ENCODE measurements around the gene ZC3H12C. TPM values are rescaled to one million over a fixed set of nuclear protein-coding genes. Genes with fewer than 3 reads are reported as not detected.
A peak's percentile ranks its signal among the peaks of the same experiment; 100 is the strongest.

Gene ZC3H12C
- total and polyA plus RNA-seq, 3 experiments from 2014 or later = 1.5 to 1.9 TPM; not detected in 1

- Mint-ChIP-seq H3K27ac (no peak overlapping the region), H3K27me3 (peaks cover 2 to 8% of the 10 kb centered on the region in 2 donors), H3K36me3 (no peaks in the 10 kb centered on the region), H3K9me3 (no peaks in the 10 kb centered on the region), H3K4me1 (no peaks in the 10 kb centered on the region), H3K4me3 (no peak overlapping the region)
- H3K4me3 ChIP-seq (ENCODE audit: low read length) = no peak overlapping the region
- ChIA-PET CTCF (no interaction called here), POLR2A (no interaction called here)
- H3K27ac ChIP-seq (ENCODE audit: low read depth, low read length) = no peak overlapping the region
- H3K36me3 ChIP-seq (ENCODE audit: insufficient read depth, low read length) = no peaks in the 10 kb centered on the region
- no peak for DNase-seq
- H3K9me3 ChIP-seq (ENCODE audit: low read length) = no peaks in the 10 kb centered on the region
- no peaks in the 10 kb centered on the region for H3K27me3 ChIP-seq (ENCODE audit: insufficient read depth, low read length, poor library complexity, severe bottlenecking)
- H3K4me1 ChIP-seq (ENCODE audit: insufficient read depth, low read length) = no peaks in the 10 kb centered on the region
Measured at GRCh38 chr11:110119317-110119716, 26.1 kb downstream of the ZC3H12C start.

GRCh38 chr11:110121204-110121603 lies 28.0 kb downstream of the ZC3H12C start:
- H3K9me3 Mint-ChIP-seq = no peaks in the 10 kb centered on the region
- POLR2A ChIA-PET = no interaction called here

GRCh38 chr11:110123003-110123402 lies 29.8 kb downstream of the ZC3H12C start:
- POLR2A ChIA-PET = no interaction called here
- Histone ChIP-seq H3K36me3 (ENCODE audit: insufficient read depth, low read length) (no peaks in the 10 kb centered on the region), H3K9me3 (ENCODE audit: low read length) (no peaks in the 10 kb centered on the region), H3K4me1 (ENCODE audit: insufficient read depth, low read length) (no peaks in the 10 kb centered on the region), H3K27ac (ENCODE audit: low read depth, low read length) (no peak overlapping the region), H3K27me3 (ENCODE audit: insufficient read depth, low read length, poor library complexity, severe bottlenecking) (no peaks in the 10 kb centered on the region), H3K4me3 (ENCODE audit: low read length) (no peak overlapping the region)
- Mint-ChIP-seq H3K4me1 (no peaks in the 10 kb centered on the region), H3K27ac (no peak overlapping the region), H3K4me3 (no peak overlapping the region), H3K27me3 (peaks cover 4% of the 10 kb centered on the region in 2 donors), H3K9me3 (no peaks in the 10 kb centered on the region), H3K36me3 (no peaks in the 10 kb centered on the region)
- DNase-seq = no peak
- CTCF ChIA-PET = no interaction called here

More at GRCh38 chr11:110121204-110121603, 28.0 kb downstream of the ZC3H12C start:
- no peaks in the 10 kb centered on the region for H3K27me3 ChIP-seq (ENCODE audit: insufficient read depth, low read length, poor library complexity, severe bottlenecking)
- DNase-seq = no peak
- Mint-ChIP-seq H3K4me1 (no peaks in the 10 kb centered on the region), H3K4me3 (no peak overlapping the region), H3K36me3 (no peaks in the 10 kb centered on the region), H3K27me3 (peaks cover 2 to 4% of the 10 kb centered on the region in 2 donors), H3K27ac (no peak overlapping the region)
- CTCF ChIA-PET = no interaction called here
- no peaks in the 10 kb centered on the region for H3K36me3 ChIP-seq (ENCODE audit: insufficient read depth, low read length)
- no peaks in the 10 kb centered on the region for H3K4me1 ChIP-seq (ENCODE audit: insufficient read depth, low read length)
- no peak overlapping the region for H3K27ac ChIP-seq (ENCODE audit: low read depth, low read length)
- no peak overlapping the region for H3K4me3 ChIP-seq (ENCODE audit: low read length)
- H3K9me3 ChIP-seq (ENCODE audit: low read length) = no peaks in the 10 kb centered on the region

GRCh38 chr11:110124605-110125004 lies 31.4 kb downstream of the ZC3H12C start:
- no peak overlapping the region for H3K27ac ChIP-seq (ENCODE audit: low read depth, low read length)
- no peaks in the 10 kb centered on the region for H3K27me3 ChIP-seq (ENCODE audit: insufficient read depth, low read length, poor library complexity, severe bottlenecking)
- no peaks in the 10 kb centered on the region for H3K36me3 Mint-ChIP-seq
- no peaks in the 10 kb centered on the region for H3K9me3 Mint-ChIP-seq
- H3K9me3 ChIP-seq (ENCODE audit: low read length) = no peaks in the 10 kb centered on the region
- POLR2A ChIA-PET = no interaction called here
- no peak overlapping the region for H3K4me3 Mint-ChIP-seq
- H3K27me3 Mint-ChIP-seq = peaks cover 4 to 5% of the 10 kb centered on the region in 2 donors
- no peak overlapping the region for H3K4me3 ChIP-seq (ENCODE audit: low read length)
- DNase-seq = no peak
- H3K36me3 ChIP-seq (ENCODE audit: insufficient read depth, low read length) = no peaks in the 10 kb centered on the region
- no peaks in the 10 kb centered on the region for H3K4me1 Mint-ChIP-seq
- H3K27ac Mint-ChIP-seq = no peak overlapping the region
- H3K4me1 ChIP-seq (ENCODE audit: insufficient read depth, low read length) = no peaks in the 10 kb centered on the region
- CTCF ChIA-PET = interaction anchor here (1.0 kb wide), 1 partner anchor 19 kb away, joined by 3 read pairs; no protein-coding TSS in a partner anchor

GRCh38 chr11:110125632-110126031 lies 32.4 kb downstream of the ZC3H12C start:
- H3K27me3 Mint-ChIP-seq = peaks cover 3 to 6% of the 10 kb centered on the region in 2 donors
- H3K9me3 ChIP-seq (ENCODE audit: low read length) = no peaks in the 10 kb centered on the region
- H3K4me1 Mint-ChIP-seq = no peaks in the 10 kb centered on the region
- ChIA-PET POLR2A (no interaction called here), CTCF (no interaction called here)
- no peaks in the 10 kb centered on the region for H3K36me3 Mint-ChIP-seq
- no peaks in the 10 kb centered on the region for H3K36me3 ChIP-seq (ENCODE audit: insufficient read depth, low read length)
- no peaks in the 10 kb centered on the region for H3K27me3 ChIP-seq (ENCODE audit: insufficient read depth, low read length, poor library complexity, severe bottlenecking)
- H3K27ac Mint-ChIP-seq = peak overlapping the region in 1 of 8 donors; percentile 22
- DNase-seq = no peak
- no peak overlapping the region for H3K4me3 ChIP-seq (ENCODE audit: low read length)
- no peaks in the 10 kb centered on the region for H3K4me1 ChIP-seq (ENCODE audit: insufficient read depth, low read length)
- no peaks in the 10 kb centered on the region for H3K9me3 Mint-ChIP-seq
- no peak overlapping the region for H3K4me3 Mint-ChIP-seq
- no peak overlapping the region for H3K27ac ChIP-seq (ENCODE audit: low read depth, low read length)

GRCh38 chr11:110126936-110127335 lies 33.7 kb downstream of the ZC3H12C start:
- Mint-ChIP-seq H3K36me3 (no peaks in the 10 kb centered on the region), H3K27ac (no peak overlapping the region), H3K4me1 (no peaks in the 10 kb centered on the region), H3K4me3 (no peak overlapping the region), H3K9me3 (no peaks in the 10 kb centered on the region), H3K27me3 (peaks cover 3 to 10% of the 10 kb centered on the region in 2 donors)
- ChIA-PET CTCF (no interaction called here), POLR2A (no interaction called here)
- H3K9me3 ChIP-seq (ENCODE audit: low read length) = no peaks in the 10 kb centered on the region
- H3K27me3 ChIP-seq (ENCODE audit: insufficient read depth, low read length, poor library complexity, severe bottlenecking) = no peaks in the 10 kb centered on the region
- no peaks in the 10 kb centered on the region for H3K36me3 ChIP-seq (ENCODE audit: insufficient read depth, low read length)
- H3K4me1 ChIP-seq (ENCODE audit: insufficient read depth, low read length) = no peaks in the 10 kb centered on the region
- H3K27ac ChIP-seq (ENCODE audit: low read depth, low read length) = no peak overlapping the region
- DNase-seq = no peak
- no peak overlapping the region for H3K4me3 ChIP-seq (ENCODE audit: low read length)

- H3K36me3 Mint-ChIP-seq = no peaks in the 10 kb centered on the region
- H3K27me3 Mint-ChIP-seq = peaks cover 6 to 10% of the 10 kb centered on the region in 2 donors
- H3K9me3 Mint-ChIP-seq = no peaks in the 10 kb centered on the region
- H3K27me3 ChIP-seq (ENCODE audit: insufficient read depth, low read length, poor library complexity, severe bottlenecking) = no peaks in the 10 kb centered on the region
- no peaks in the 10 kb centered on the region for H3K4me1 Mint-ChIP-seq
- ChIA-PET POLR2A (no interaction called here), CTCF (no interaction called here)
- H3K36me3 ChIP-seq (ENCODE audit: insufficient read depth, low read length) = no peaks in the 10 kb centered on the region
- H3K27ac ChIP-seq (ENCODE audit: low read depth, low read length) = no peak overlapping the region
- no peaks in the 10 kb centered on the region for H3K9me3 ChIP-seq (ENCODE audit: low read length)
- H3K27ac Mint-ChIP-seq = no peak overlapping the region
- no peak overlapping the region for H3K4me3 ChIP-seq (ENCODE audit: low read length)
- no peaks in the 10 kb centered on the region for H3K4me1 ChIP-seq (ENCODE audit: insufficient read depth, low read length)
- H3K4me3 Mint-ChIP-seq = no peak overlapping the region
- DNase-seq = no peak
Measured at GRCh38 chr11:110128161-110128560, 35.0 kb downstream of the ZC3H12C start.

GRCh38 chr11:110130642-110131238 lies 37.5 kb downstream of the ZC3H12C start:
- H3K27me3 ChIP-seq (ENCODE audit: insufficient read depth, low read length, poor library complexity, severe bottlenecking) = no peaks in the 10 kb centered on the region
- Mint-ChIP-seq H3K27me3 (peaks cover 7 to 10% of the 10 kb centered on the region in 2 donors), H3K4me3 (no peak overlapping the region), H3K36me3 (no peaks in the 10 kb centered on the region), H3K9me3 (no peaks in the 10 kb centered on the region), H3K4me1 (no peaks in the 10 kb centered on the region), H3K27ac (no peak overlapping the region)
- no peaks in the 10 kb centered on the region for H3K9me3 ChIP-seq (ENCODE audit: low read length)
- H3K4me3 ChIP-seq (ENCODE audit: low read length) = no peak overlapping the region
- ChIA-PET CTCF (no interaction called here), POLR2A (no interaction called here)
- DNase-seq = no peak
- H3K27ac ChIP-seq (ENCODE audit: low read depth, low read length) = no peak overlapping the region
- no peaks in the 10 kb centered on the region for H3K4me1 ChIP-seq (ENCODE audit: insufficient read depth, low read length)
- no peaks in the 10 kb centered on the region for H3K36me3 ChIP-seq (ENCODE audit: insufficient read depth, low read length)

All from CD8-positive, alpha-beta memory T cell (primary cell).